ENCODE data around the gene ATP9B. TPM values are rescaled to one million over a fixed set of nuclear protein-coding genes. Genes with fewer than 3 reads are reported as not detected.

ATP9B gene
- total RNA-seq, 1 experiment from 2014 or later, result 15.6 TPM

DNA sequence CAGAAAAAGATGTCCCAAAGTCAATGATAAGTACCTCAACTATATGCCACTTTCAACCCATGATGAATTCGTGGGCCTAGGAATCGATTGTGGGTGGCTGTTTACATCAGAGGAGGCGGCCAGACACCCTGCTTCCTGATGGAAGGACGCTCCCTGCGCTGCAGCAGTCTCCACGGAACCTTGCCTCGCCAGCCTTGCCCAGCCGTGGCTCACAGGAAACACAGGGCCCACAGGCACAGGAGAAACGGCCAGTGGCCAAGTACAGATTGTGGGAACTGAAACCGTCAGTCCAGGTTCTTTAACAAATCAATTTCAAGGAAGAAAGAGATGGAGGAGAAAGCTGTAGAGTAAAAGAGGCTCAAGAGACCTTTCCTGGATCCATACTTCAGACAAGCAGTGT is 225.0 kb downstream of the ATP9B start:
- DNase-seq (no peak), ATAC-seq (no peak)
- POLR2A ChIA-PET (ENCODE audit: unreplicated experiment), result no interaction called here
- Histone ChIP-seq H3K4me2 (ENCODE audit: low read length) (no peak overlapping the region), H3K36me3 (ENCODE audit: low read depth, low read length) (no peaks in the 10 kb centered on the region), H3K9me2 (replicated peaks; ENCODE audit: low read length) (no peaks in the 10 kb centered on the region), H3K27me3 (ENCODE audit: low read length) (no peaks in the 10 kb centered on the region), H3K9me3 (ENCODE audit: low read length) (no peaks in the 10 kb centered on the region), H3K4me1 (ENCODE audit: insufficient read depth, low read length) (no peaks in the 10 kb centered on the region; the same call in 1 of the 2 replicates), H2AFZ (ENCODE audit: low read length) (no peak overlapping the region), H4K20me1 (ENCODE audit: low read length) (no peaks in the 10 kb centered on the region), H3F3A (ENCODE audit: low read length, unreplicated experiment) (no peaks in the 10 kb centered on the region), H3K27ac (ENCODE audit: low read length) (no peak overlapping the region), H3K79me2 (ENCODE audit: low read length) (no peaks in the 10 kb centered on the region), H3K9ac (ENCODE audit: low read length) (no peak overlapping the region), H3K4me3 (ENCODE audit: low read length) (no peak overlapping the region)
- intact Hi-C loops (cut with micrococcal nuclease), result no loop called here
- no TSS peak for BruUV-seq (replicated peaks)
- TF ChIP-seq EZH2 (IDR thresholded peaks at IDR 0.05; ENCODE audit: low read length, unreplicated experiment) (no peak), EZH2phosphoT487 (IDR thresholded peaks at IDR 0.05; ENCODE audit: borderline replicate concordance, low read length) (no peak)
- TF ChIP-seq, protein P1, sequence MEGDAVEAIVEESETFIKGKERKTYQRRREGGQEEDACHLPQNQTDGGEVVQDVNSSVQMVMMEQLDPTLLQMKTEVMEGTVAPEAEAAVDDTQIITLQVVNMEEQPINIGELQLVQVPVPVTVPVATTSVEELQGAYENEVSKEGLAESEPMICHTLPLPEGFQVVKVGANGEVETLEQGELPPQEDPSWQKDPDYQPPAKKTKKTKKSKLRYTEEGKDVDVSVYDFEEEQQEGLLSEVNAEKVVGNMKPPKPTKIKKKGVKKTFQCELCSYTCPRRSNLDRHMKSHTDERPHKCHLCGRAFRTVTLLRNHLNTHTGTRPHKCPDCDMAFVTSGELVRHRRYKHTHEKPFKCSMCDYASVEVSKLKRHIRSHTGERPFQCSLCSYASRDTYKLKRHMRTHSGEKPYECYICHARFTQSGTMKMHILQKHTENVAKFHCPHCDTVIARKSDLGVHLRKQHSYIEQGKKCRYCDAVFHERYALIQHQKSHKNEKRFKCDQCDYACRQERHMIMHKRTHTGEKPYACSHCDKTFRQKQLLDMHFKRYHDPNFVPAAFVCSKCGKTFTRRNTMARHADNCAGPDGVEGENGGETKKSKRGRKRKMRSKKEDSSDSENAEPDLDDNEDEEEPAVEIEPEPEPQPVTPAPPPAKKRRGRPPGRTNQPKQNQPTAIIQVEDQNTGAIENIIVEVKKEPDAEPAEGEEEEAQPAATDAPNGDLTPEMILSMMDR (conservative IDR thresholded peaks at IDR 0.05; ENCODE audit: low read depth, low read length), result no peak
- CTCF ChIA-PET, result no interaction called here

DNA sequence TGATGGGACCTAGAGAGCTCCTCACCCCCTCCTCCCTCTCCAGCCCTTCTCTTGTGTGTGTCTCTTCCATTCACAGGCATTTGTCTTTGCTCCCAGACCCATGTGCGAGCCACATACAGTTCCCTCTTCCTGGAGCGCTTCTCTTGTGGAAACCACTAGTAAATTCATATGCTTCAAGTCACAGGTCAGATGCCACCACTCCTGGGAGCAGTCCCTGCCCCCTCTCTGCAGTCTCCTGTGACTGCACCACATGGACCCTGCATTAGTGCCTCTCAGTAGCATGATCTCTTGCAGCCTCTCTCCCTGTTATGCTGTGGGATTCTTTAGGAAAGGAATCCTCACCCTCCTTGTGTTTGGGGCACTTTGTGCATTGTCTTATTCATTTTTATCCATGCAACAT is 230.1 kb downstream of the ATP9B start:
- H3K79me2 ChIP-seq (ENCODE audit: low read length), result no peaks in the 10 kb centered on the region
- H3K4me2 ChIP-seq (ENCODE audit: low read length), result no peak overlapping the region
- H3K4me1 ChIP-seq (ENCODE audit: insufficient read depth, low read length), result no peaks in the 10 kb centered on the region
- intact Hi-C loops (cut with micrococcal nuclease), result no loop called here
- H4K20me1 ChIP-seq (ENCODE audit: low read length), result no peaks in the 10 kb centered on the region
- H3K36me3 ChIP-seq (ENCODE audit: low read depth, low read length), result no peaks in the 10 kb centered on the region; the same call in 1 of the 2 replicates
- H3K27ac ChIP-seq (ENCODE audit: low read length), result no peak overlapping the region
- H3K9me3 ChIP-seq (ENCODE audit: low read length), result no peaks in the 10 kb centered on the region
- BruUV-seq (replicated peaks), result no TSS peak
- H3K9me2 ChIP-seq (replicated peaks; ENCODE audit: low read length), result no peaks in the 10 kb centered on the region
- no peak overlapping the region for H3K9ac ChIP-seq (ENCODE audit: low read length)
- POLR2A ChIA-PET (ENCODE audit: unreplicated experiment), result no interaction called here
- ATAC-seq (no peak), DNase-seq (no peak)
- H3F3A ChIP-seq (ENCODE audit: low read length, unreplicated experiment), result no peaks in the 10 kb centered on the region
- no peak overlapping the region for H2AFZ ChIP-seq (ENCODE audit: low read length)
- H3K27me3 ChIP-seq (ENCODE audit: low read length), result no peaks in the 10 kb centered on the region
- no peak overlapping the region for H3K4me3 ChIP-seq (ENCODE audit: low read length)
- CTCF ChIA-PET, result no interaction called here
- TF ChIP-seq EZH2phosphoT487 (IDR thresholded peaks at IDR 0.05; ENCODE audit: borderline replicate concordance, low read length) (no peak), EZH2 (IDR thresholded peaks at IDR 0.05; ENCODE audit: low read length, unreplicated experiment) (no peak)
- TF ChIP-seq, protein P1 (conservative IDR thresholded peaks at IDR 0.05; ENCODE audit: low read depth, low read length), result no peak

DNA sequence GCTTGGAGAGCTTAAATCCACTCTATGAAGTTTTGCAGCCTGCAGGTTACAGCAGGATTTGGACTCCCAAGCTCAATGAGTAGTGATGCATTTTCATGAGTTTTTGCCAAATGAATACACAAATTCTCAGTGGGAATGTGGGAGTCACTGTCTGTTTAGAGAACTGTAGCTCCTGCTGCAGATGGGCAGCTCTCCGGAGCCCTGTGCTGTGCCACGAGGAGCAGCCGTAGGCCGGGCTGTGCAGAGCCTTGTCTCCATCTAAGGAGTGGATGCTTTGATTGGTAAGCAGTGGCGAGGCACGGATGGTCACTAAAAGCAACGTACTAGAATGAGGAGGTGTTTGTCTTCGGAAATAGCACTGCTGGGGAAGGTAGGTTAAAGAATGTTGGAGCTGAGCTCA is 230.5 kb downstream of the ATP9B start:
- H3K9me2 ChIP-seq (replicated peaks; ENCODE audit: low read length), result no peaks in the 10 kb centered on the region
- H3K4me1 ChIP-seq (ENCODE audit: insufficient read depth, low read length), result no peaks in the 10 kb centered on the region
- no peaks in the 10 kb centered on the region; the same call in 1 of the 2 replicates for H3K36me3 ChIP-seq (ENCODE audit: low read depth, low read length)
- ATAC-seq (no peak), DNase-seq (no peak)
- ChIA-PET POLR2A (ENCODE audit: unreplicated experiment) (no interaction called here), CTCF (no interaction called here)
- no peak overlapping the region for H3K4me3 ChIP-seq (ENCODE audit: low read length)
- TF ChIP-seq EZH2 (IDR thresholded peaks at IDR 0.05; ENCODE audit: low read length, unreplicated experiment), result no peak
- no peak for TF ChIP-seq EZH2phosphoT487 (IDR thresholded peaks at IDR 0.05; ENCODE audit: borderline replicate concordance, low read length)
- TF ChIP-seq, protein P1 (conservative IDR thresholded peaks at IDR 0.05; ENCODE audit: low read depth, low read length), result no peak
- no peak overlapping the region for H3K4me2 ChIP-seq (ENCODE audit: low read length)
- H3K79me2 ChIP-seq (ENCODE audit: low read length), result no peaks in the 10 kb centered on the region
- no peak overlapping the region for H3K9ac ChIP-seq (ENCODE audit: low read length)
- no peak overlapping the region for H2AFZ ChIP-seq (ENCODE audit: low read length)
- no peak overlapping the region for H3K27ac ChIP-seq (ENCODE audit: low read length)
- no TSS peak for BruUV-seq (replicated peaks)
- H3K27me3 ChIP-seq (ENCODE audit: low read length), result no peaks in the 10 kb centered on the region
- H3F3A ChIP-seq (ENCODE audit: low read length, unreplicated experiment), result no peaks in the 10 kb centered on the region
- H4K20me1 ChIP-seq (ENCODE audit: low read length), result no peaks in the 10 kb centered on the region
- no peaks in the 10 kb centered on the region for H3K9me3 ChIP-seq (ENCODE audit: low read length)
- intact Hi-C loops (cut with micrococcal nuclease), result no loop called here

Measured in PC-3 (cell line).